Stomach (tissue), 4 donors: ENCODE data around the gene OSMR.

Experiments
- EP300 ChIP-seq: sonication (generic); formaldehyde crosslinking; IDR thresholded peaks from one replicate; pipeline ENCODE4 v1.6.1; 2017; ENCODE audit warnings: antibody characterized with exemption
- POLR2AphosphoS5 ChIP-seq, 3 donors: sonication (generic); formaldehyde crosslinking; IDR thresholded peaks; one replicate each; pipeline ENCODE4 v1.6.1; 2016; ENCODE audit warnings: antibody characterized with exemption in 3 of 3
- TF ChIP-seq, protein P1 (sequence below), 7 experiments: fragments of 450-650 bp in 4 of 7; fragments of 200-600 bp in 3 of 7; sonication (generic) in 3 of 7; IDR thresholded peaks; one replicate each; pipeline ENCODE4 v1.5.1; 2016 to 2019; ENCODE audit warnings: antibody characterized with exemption in 7 of 7, control low read depth in 2 of 7, mild to moderate bottlenecking in 1 of 7

DNA sequence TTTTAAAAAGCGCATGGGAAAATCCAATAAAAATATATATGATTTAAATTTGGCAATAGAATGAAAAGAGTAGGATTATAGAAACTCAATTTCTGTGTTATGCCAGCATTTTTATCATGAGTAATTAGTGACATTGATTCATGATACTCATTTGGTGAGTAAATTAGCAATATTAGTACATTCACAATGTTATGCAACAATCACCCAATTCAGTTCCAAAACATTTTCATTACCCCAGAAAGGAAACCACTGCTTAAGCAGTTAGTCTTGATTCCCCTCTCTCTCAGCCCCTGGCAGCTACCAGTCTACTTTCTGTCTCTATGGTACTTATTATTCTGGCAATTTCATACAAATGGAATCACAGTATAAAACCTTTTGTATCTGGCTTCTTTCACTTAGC, 27.0 kb downstream of the OSMR start:
- TF ChIP-seq, protein P1, sequence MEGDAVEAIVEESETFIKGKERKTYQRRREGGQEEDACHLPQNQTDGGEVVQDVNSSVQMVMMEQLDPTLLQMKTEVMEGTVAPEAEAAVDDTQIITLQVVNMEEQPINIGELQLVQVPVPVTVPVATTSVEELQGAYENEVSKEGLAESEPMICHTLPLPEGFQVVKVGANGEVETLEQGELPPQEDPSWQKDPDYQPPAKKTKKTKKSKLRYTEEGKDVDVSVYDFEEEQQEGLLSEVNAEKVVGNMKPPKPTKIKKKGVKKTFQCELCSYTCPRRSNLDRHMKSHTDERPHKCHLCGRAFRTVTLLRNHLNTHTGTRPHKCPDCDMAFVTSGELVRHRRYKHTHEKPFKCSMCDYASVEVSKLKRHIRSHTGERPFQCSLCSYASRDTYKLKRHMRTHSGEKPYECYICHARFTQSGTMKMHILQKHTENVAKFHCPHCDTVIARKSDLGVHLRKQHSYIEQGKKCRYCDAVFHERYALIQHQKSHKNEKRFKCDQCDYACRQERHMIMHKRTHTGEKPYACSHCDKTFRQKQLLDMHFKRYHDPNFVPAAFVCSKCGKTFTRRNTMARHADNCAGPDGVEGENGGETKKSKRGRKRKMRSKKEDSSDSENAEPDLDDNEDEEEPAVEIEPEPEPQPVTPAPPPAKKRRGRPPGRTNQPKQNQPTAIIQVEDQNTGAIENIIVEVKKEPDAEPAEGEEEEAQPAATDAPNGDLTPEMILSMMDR (IDR thresholded peaks at IDR 0.05), result no peak
- TF ChIP-seq POLR2AphosphoS5 (IDR thresholded peaks at IDR 0.05), result no peak
- TF ChIP-seq EP300, result no peak
